HL-60 (cell line): ENCODE measurements around the gene PCNX2.

Experiments
- DNase-seq, 2 experiments: peaks; one replicate each; pipeline ENCODE4 v3.0.0-alpha.2; 2010 to 2020; ENCODE audit warnings: low read depth in 1 of 2, low spot score in 1 of 2
- H3K27ac ChIP-seq: fragments of 250-450 bp; sonication (Bioruptor Pico); replicated peaks from 2 replicates; pipeline ENCODE4 v1.5.1; 2020; ENCODE audit warnings: mild to moderate bottlenecking, moderate library complexity
- H3K27me3 ChIP-seq: fragments of 250-450 bp; sonication (Bioruptor Pico); 2 replicates; pipeline ENCODE4 v1.5.1; 2021; ENCODE audit warnings: mild to moderate bottlenecking, moderate library complexity; ENCODE audit not compliant: insufficient read depth, poor library complexity, severe bottlenecking
- H3K4me3 ChIP-seq: replicated peaks from 2 replicates; pipeline ENCODE4 v1.5.1; 2011; ENCODE audit warnings: mild to moderate bottlenecking, control low read depth, low read length; ENCODE audit not compliant: insufficient read depth
- GABPA ChIP-seq: IDR thresholded peaks from 2 replicates; pipeline ENCODE4 v1.6.1; 2012; ENCODE audit warnings: low read depth
- POLR2AphosphoS5 ChIP-seq: IDR thresholded peaks from 2 replicates; pipeline ENCODE4 v1.6.1; 2012; ENCODE audit warnings: low read depth
- SPI1 ChIP-seq: IDR thresholded peaks from 2 replicates; pipeline ENCODE4 v1.6.1; 2012; ENCODE audit warnings: low read depth, mild to moderate bottlenecking, borderline replicate concordance
- TF ChIP-seq, protein P1 (sequence below): IDR thresholded peaks from 2 replicates; pipeline ENCODE4 v1.6.1; 2012; ENCODE audit warnings: low read depth; ENCODE audit not compliant: insufficient replicate concordance
- TF ChIP-seq, protein P2 (sequence below): IDR thresholded peaks from one replicate; pipeline ENCODE4 v1.5.1; 2011; ENCODE audit warnings: low read length, control low read depth, inconsistent platforms; ENCODE audit not compliant: insufficient read depth

PCNX2 gene

DNA sequence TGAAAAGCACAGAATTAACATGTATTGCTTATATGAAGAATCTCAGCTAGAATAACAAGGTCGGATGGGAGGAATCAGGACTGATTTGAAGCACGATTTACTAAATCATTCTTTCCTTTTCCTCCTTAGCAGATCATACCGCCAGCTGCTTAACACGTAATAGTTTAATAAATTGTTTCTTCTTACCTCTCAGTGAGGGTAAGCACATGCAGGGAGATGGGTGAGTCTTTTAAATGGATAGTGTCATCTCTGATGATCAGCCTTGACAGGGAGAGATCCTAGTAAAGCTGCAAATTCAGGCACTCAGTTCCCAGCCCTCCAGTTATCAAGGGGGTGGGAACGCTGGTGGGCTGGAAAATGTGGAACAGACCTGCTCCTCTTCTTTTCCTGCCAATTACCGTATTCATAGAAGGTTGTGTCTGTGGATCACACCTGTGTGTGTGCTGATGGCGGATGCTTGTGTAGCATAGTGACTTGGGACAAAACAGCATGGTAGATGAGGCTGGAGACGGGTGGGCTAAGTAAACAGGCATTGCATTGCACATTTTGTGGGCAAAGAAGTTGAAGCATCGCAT lies 314.5 kb downstream of the PCNX2 start:
- Histone ChIP-seq H3K27me3 (no peaks in the 10 kb centered on the region), H3K4me3 (no peak overlapping the region), H3K27ac (no peak overlapping the region)
- TF ChIP-seq, protein P1, sequence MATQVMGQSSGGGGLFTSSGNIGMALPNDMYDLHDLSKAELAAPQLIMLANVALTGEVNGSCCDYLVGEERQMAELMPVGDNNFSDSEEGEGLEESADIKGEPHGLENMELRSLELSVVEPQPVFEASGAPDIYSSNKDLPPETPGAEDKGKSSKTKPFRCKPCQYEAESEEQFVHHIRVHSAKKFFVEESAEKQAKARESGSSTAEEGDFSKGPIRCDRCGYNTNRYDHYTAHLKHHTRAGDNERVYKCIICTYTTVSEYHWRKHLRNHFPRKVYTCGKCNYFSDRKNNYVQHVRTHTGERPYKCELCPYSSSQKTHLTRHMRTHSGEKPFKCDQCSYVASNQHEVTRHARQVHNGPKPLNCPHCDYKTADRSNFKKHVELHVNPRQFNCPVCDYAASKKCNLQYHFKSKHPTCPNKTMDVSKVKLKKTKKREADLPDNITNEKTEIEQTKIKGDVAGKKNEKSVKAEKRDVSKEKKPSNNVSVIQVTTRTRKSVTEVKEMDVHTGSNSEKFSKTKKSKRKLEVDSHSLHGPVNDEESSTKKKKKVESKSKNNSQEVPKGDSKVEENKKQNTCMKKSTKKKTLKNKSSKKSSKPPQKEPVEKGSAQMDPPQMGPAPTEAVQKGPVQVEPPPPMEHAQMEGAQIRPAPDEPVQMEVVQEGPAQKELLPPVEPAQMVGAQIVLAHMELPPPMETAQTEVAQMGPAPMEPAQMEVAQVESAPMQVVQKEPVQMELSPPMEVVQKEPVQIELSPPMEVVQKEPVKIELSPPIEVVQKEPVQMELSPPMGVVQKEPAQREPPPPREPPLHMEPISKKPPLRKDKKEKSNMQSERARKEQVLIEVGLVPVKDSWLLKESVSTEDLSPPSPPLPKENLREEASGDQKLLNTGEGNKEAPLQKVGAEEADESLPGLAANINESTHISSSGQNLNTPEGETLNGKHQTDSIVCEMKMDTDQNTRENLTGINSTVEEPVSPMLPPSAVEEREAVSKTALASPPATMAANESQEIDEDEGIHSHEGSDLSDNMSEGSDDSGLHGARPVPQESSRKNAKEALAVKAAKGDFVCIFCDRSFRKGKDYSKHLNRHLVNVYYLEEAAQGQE: no peak
- TF ChIP-seq GABPA (no peak), POLR2AphosphoS5 (no peak), SPI1 (no peak)
- TF ChIP-seq, protein P2, sequence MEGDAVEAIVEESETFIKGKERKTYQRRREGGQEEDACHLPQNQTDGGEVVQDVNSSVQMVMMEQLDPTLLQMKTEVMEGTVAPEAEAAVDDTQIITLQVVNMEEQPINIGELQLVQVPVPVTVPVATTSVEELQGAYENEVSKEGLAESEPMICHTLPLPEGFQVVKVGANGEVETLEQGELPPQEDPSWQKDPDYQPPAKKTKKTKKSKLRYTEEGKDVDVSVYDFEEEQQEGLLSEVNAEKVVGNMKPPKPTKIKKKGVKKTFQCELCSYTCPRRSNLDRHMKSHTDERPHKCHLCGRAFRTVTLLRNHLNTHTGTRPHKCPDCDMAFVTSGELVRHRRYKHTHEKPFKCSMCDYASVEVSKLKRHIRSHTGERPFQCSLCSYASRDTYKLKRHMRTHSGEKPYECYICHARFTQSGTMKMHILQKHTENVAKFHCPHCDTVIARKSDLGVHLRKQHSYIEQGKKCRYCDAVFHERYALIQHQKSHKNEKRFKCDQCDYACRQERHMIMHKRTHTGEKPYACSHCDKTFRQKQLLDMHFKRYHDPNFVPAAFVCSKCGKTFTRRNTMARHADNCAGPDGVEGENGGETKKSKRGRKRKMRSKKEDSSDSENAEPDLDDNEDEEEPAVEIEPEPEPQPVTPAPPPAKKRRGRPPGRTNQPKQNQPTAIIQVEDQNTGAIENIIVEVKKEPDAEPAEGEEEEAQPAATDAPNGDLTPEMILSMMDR: no peak
- DNase-seq: no peak

DNA sequence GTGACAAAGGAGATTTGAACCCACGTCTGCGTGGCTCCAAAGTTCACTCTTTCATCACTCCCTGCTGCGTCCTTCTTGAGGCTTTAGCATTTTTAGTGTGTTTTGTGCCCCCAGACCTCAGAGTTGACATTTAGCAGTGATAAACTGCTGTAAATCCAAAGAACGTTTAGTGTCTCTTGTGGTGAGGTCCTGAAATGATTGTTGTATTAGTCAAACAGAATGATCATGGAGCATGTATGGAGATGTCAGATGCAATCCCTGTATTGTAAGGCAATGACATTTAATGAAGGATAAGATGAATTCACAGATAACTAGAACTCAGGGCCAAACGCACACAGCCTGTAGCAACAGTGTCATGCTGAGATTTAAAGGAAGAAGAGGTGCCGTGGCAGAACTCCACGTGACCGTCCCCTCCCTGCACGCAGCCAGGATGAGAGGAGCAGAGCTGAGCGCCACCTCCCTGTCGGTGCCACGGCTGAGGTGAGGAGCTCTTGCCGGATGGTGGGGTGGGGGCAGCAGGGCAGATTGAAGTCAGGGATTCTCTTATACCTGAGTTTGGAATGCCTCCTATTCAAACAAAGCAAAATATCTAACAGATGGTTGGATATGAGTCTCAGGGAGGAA lies 315.1 kb downstream of the PCNX2 start:
- Histone ChIP-seq H3K4me3 (no peak overlapping the region), H3K27ac (no peak overlapping the region), H3K27me3 (no peaks in the 10 kb centered on the region)
- DNase-seq: no peak
- TF ChIP-seq, protein P1: no peak
- TF ChIP-seq, protein P2: no peak
- TF ChIP-seq GABPA (no peak), SPI1 (no peak), POLR2AphosphoS5 (no peak)

DNA sequence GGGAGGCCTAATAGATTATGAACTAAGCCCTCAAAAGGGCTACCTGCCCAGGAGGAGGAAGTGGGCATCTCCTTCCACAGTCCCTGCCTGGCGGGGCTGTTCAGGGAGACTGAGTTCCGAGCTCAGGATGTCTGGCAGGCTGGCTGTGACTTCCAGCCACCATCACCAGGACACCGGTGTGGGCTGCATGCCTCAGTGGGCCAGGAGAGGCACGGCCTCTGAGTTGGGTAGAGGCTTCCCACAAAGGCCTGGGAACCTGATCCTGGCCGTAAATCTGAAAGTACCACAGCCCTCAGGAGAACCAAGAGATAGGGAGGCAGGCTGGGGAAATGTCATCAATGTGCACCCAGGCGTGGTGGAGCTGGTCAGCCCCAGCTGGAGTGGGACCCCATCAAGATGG lies 316.0 kb downstream of the PCNX2 start:
- Histone ChIP-seq H3K27me3 (no peaks in the 10 kb centered on the region), H3K27ac (no peak overlapping the region)

More for the DNA sequence above, 316.0 kb downstream of the PCNX2 start:
- H3K4me3 ChIP-seq: no peak overlapping the region
- no peak for TF ChIP-seq GABPA
- TF ChIP-seq, protein P2: no peak
- TF ChIP-seq, protein P1: no peak
- no peak for DNase-seq
